Liver (tissue), 9 donors: ENCODE data around the gene IL36G. TPM values are rescaled to one million over a fixed set of nuclear protein-coding genes. Genes with fewer than 3 reads are reported as not detected.

Experiments used
- DNase-seq: peaks from one replicate; pipeline ENCODE4 v3.0.0-alpha.2; 2017; ENCODE audit warnings: low spot score
- H3K27ac ChIP-seq, 2 donors: one replicate each; pipeline ENCODE4 v1.7.0; 2013; ENCODE audit warnings: inconsistent platforms in 2 of 2, low read length in 2 of 2, control low read depth in 1 of 2, low read depth in 1 of 2, mild to moderate bottlenecking in 1 of 2
- H3K27me3 ChIP-seq, 4 donors: one replicate each; pipeline versions ENCODE4 v1.6.1 to v1.7.0; 2013; ENCODE audit warnings: low read length in 3 of 4, inconsistent platforms in 1 of 4, mild to moderate bottlenecking in 1 of 4, moderate library complexity in 1 of 4; ENCODE audit not compliant: control insufficient read depth in 4 of 4, insufficient read depth in 4 of 4
- H3K36me3 ChIP-seq, 4 donors: one replicate each; pipeline versions ENCODE4 v1.6.1 to v1.7.0; 2013; ENCODE audit warnings: low read length in 3 of 4, mild to moderate bottlenecking in 3 of 4, low read depth in 1 of 4, moderate library complexity in 1 of 4; ENCODE audit not compliant: control insufficient read depth in 4 of 4, insufficient read depth in 3 of 4
- H3K4me1 ChIP-seq, 4 donors: one replicate each; pipeline versions ENCODE4 v1.6.1 to v1.7.0; 2013; ENCODE audit warnings: low read length in 3 of 4, mild to moderate bottlenecking in 3 of 4, moderate library complexity in 1 of 4; ENCODE audit not compliant: control insufficient read depth in 4 of 4, insufficient read depth in 4 of 4
- H3K4me3 ChIP-seq, 3 donors: one replicate each; pipeline versions ENCODE4 v1.6.1 to v1.7.0; 2013; ENCODE audit warnings: low read length in 3 of 3, control low read depth in 1 of 3, low read depth in 1 of 3, mild to moderate bottlenecking in 1 of 3
- H3K9ac ChIP-seq, 2 donors: one replicate each; pipeline ENCODE4 v1.7.0; 2013; ENCODE audit warnings: low read length in 2 of 2, mild to moderate bottlenecking in 2 of 2, moderate library complexity in 2 of 2, control low read depth in 1 of 2, low read depth in 1 of 2
- H3K9me3 ChIP-seq, 4 donors: one replicate each; pipeline versions ENCODE4 v1.6.1 to v1.7.0; 2013; ENCODE audit warnings: low read length in 3 of 4; ENCODE audit not compliant: control insufficient read depth in 4 of 4
- ATF3 ChIP-seq: IDR thresholded peaks from 2 replicates; pipeline ENCODE4 v1.6.1; 2016; ENCODE audit warnings: antibody characterized with exemption
- EGR1 ChIP-seq, 2 donors: IDR thresholded peaks; 2 replicates each; pipeline ENCODE4 v1.6.1; 2016 to 2018; ENCODE audit warnings: antibody characterized with exemption in 2 of 2, low read depth in 2 of 2
- FOXA1 ChIP-seq: IDR thresholded peaks from 2 replicates; pipeline ENCODE4 v1.6.1; 2016; ENCODE audit warnings: antibody characterized with exemption
- FOXA2 ChIP-seq: IDR thresholded peaks from 2 replicates; pipeline ENCODE4 v1.6.1; 2016; ENCODE audit warnings: antibody characterized with exemption
- HNF4A ChIP-seq, 2 donors: conservative IDR thresholded peaks; 2 replicates each; pipeline ENCODE4 v1.6.1; 2016; ENCODE audit warnings: antibody characterized with exemption in 2 of 2, mild to moderate bottlenecking in 2 of 2
- HNF4G ChIP-seq: IDR thresholded peaks from 2 replicates; pipeline ENCODE4 v1.6.1; 2016; ENCODE audit warnings: antibody characterized with exemption
- JUND ChIP-seq, 2 donors: IDR thresholded peaks; 2 replicates each; pipeline ENCODE4 v1.6.1; 2016; ENCODE audit warnings: antibody characterized with exemption in 2 of 2
- MAX ChIP-seq: IDR thresholded peaks from 2 replicates; pipeline ENCODE4 v1.6.1; 2016; ENCODE audit warnings: antibody characterized with exemption
- NR2F2 ChIP-seq: IDR thresholded peaks from 2 replicates; pipeline ENCODE4 v1.6.1; 2016; ENCODE audit warnings: antibody characterized with exemption
- RXRA ChIP-seq, 2 donors: IDR thresholded peaks; 2 replicates each; pipeline ENCODE4 v1.6.1; 2017 to 2018; ENCODE audit warnings: antibody characterized with exemption in 2 of 2, mild to moderate bottlenecking in 1 of 2
- TAF1 ChIP-seq: conservative IDR thresholded peaks from 2 replicates; pipeline ENCODE4 v1.6.1; 2016; ENCODE audit warnings: antibody characterized with exemption, mild to moderate bottlenecking
- YY1 ChIP-seq: IDR thresholded peaks from 2 replicates; pipeline ENCODE4 v1.6.1; 2016; ENCODE audit warnings: antibody characterized with exemption, mild to moderate bottlenecking
- ZBTB33 ChIP-seq: IDR thresholded peaks from 2 replicates; pipeline ENCODE4 v1.6.1; 2016; ENCODE audit warnings: antibody characterized with exemption
- WGBS: extraction: QIAGEN DNeasy Blood & Tissue Kit; methylation state at CpG from one replicate; pipeline ENCODE4 v1.1.7; 2013; 5-methylcytosine and 5-hydroxymethylcytosine counted together
- polyA plus RNA-seq, 2 donors: library from polyadenylated mRNA; stranded (reverse) in 1 of 2; unstranded in 1 of 2; fragments of 200-250 nt in 1 of 2; fragments of >200 nt in 1 of 2; fragmentation: Nextera tagmentation in 1 of 2; extraction: Ambion mirVana in 1 of 2; gene quantifications; one replicate each; pipeline versions ENCODE4 v1.2.1 to v1.2.3, GENCODE V29; 2013 to 2015
- total RNA-seq, 2 donors: library from RNA; depleted of rRNA; stranded (reverse); fragments of >200 nt; gene quantifications; one replicate each; pipeline ENCODE4 v1.2.3, GENCODE V29; 2014
- TF ChIP-seq, protein P1 (sequence below): IDR thresholded peaks from 2 replicates; pipeline ENCODE4 v1.6.1; 2016; ENCODE audit warnings: antibody characterized with exemption, mild to moderate bottlenecking
- donor health status: healthy.
- donor health status: healthy.
- donor health status: healthy.
- donor health status: healthy.
- donor health status: healthy.

IL36G gene
- total and polyA plus RNA-seq, 4 donors = not detected

DNA sequence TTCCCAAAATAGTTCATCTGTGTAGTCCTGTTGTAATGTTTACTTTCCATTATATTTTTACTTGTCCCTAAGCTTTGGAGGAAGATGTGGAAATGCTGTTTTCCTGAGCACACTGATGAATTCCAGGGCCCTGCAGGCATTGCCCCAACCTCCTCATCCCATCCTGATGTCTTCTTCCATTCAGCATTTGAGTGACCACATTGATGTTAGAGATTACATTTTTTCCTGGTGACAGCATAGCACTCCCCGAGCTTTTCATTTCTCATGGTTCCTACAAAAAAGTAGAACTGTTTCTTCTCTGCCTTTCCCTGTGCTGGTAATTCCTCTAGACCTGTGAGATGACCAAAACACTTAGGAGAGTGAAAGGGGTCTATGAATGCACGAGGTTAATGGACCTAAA, 32.3 kb downstream of the IL36G start:
- Histone ChIP-seq H3K9ac (no peak overlapping the region), H3K27ac (no peak overlapping the region), H3K4me3 (no peak overlapping the region), H3K4me1 (no peaks in the 10 kb centered on the region), H3K27me3 (no peaks in the 10 kb centered on the region), H3K36me3 (no peaks in the 10 kb centered on the region), H3K9me3 (no peaks in the 10 kb centered on the region)
- no peak for DNase-seq
- 58% methylated on average over 2 of the region's 2 CpGs for WGBS
- no peak for TF ChIP-seq RXRA (IDR thresholded peaks at IDR 0.05)

DNA sequence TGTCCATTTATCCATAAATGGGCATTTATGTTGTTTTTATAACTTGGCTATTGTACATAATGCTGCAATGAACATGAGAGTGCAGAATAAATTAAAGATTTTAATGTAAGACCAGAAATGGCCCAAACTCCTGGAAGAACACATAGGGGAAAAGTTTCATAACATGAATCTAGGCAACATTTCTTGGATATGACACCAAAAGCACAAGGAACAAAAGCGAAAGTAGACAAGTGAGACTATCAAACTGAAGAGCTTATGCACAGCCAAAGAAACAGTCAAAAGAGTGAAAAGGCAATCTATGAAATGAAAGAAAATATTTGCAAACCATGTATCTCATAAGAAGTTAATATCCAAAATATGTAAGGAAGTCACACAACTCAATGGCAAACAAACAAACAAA, 33.3 kb downstream of the IL36G start:
- Histone ChIP-seq H3K4me1 (no peaks in the 10 kb centered on the region), H3K27me3 (no peaks in the 10 kb centered on the region), H3K36me3 (no peaks in the 10 kb centered on the region), H3K4me3 (no peak overlapping the region), H3K9me3 (no peaks in the 10 kb centered on the region), H3K9ac (no peak overlapping the region), H3K27ac (no peak overlapping the region)
- 93% methylated on average over 1 of the region's 1 CpG for WGBS
- TF ChIP-seq HNF4G (no peak), FOXA2 (no peak), ATF3 (no peak), TAF1 (no peak), MAX (no peak), RXRA (IDR thresholded peaks at IDR 0.05) (no peak), HNF4A (conservative IDR thresholded peaks at IDR 0.05) (no peak), JUND (IDR thresholded peaks at IDR 0.05) (no peak), ZBTB33 (no peak), NR2F2 (no peak), FOXA1 (no peak), YY1 (no peak), EGR1 (IDR thresholded peaks at IDR 0.05; ENCODE audit: low read depth in 2 of 2) (no peak)
- TF ChIP-seq, protein P1, sequence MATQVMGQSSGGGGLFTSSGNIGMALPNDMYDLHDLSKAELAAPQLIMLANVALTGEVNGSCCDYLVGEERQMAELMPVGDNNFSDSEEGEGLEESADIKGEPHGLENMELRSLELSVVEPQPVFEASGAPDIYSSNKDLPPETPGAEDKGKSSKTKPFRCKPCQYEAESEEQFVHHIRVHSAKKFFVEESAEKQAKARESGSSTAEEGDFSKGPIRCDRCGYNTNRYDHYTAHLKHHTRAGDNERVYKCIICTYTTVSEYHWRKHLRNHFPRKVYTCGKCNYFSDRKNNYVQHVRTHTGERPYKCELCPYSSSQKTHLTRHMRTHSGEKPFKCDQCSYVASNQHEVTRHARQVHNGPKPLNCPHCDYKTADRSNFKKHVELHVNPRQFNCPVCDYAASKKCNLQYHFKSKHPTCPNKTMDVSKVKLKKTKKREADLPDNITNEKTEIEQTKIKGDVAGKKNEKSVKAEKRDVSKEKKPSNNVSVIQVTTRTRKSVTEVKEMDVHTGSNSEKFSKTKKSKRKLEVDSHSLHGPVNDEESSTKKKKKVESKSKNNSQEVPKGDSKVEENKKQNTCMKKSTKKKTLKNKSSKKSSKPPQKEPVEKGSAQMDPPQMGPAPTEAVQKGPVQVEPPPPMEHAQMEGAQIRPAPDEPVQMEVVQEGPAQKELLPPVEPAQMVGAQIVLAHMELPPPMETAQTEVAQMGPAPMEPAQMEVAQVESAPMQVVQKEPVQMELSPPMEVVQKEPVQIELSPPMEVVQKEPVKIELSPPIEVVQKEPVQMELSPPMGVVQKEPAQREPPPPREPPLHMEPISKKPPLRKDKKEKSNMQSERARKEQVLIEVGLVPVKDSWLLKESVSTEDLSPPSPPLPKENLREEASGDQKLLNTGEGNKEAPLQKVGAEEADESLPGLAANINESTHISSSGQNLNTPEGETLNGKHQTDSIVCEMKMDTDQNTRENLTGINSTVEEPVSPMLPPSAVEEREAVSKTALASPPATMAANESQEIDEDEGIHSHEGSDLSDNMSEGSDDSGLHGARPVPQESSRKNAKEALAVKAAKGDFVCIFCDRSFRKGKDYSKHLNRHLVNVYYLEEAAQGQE = no peak
- no peak for DNase-seq
